A673 (cell line): ENCODE data around the gene SLC25A34.

ENCODE experiments used
- EZH2 ChIP-seq: fragments of 200-600 bp; sonication (generic); IDR thresholded peaks from 2 replicates; pipeline ENCODE4 v1.6.1; 2017; ENCODE audit warnings: borderline replicate concordance, low read depth, mild to moderate bottlenecking, mixed read lengths, antibody characterized with exemption, low read length; ENCODE audit not compliant: poor library complexity, severe bottlenecking
- TF ChIP-seq, protein P1 (sequence below): fragments of 300-800, 200-600 bp; sonication (generic); conservative IDR thresholded peaks from 2 replicates; pipeline ENCODE4 v1.5.1; 2017; ENCODE audit warnings: low read depth, mild to moderate bottlenecking, antibody characterized with exemption, low read length, moderate library complexity, mixed read lengths

GRCh38 chr1:15714406-15715136 is 21.5 kb upstream of the SLC25A34 start:
- no peak for TF ChIP-seq EZH2
- TF ChIP-seq, protein P1, sequence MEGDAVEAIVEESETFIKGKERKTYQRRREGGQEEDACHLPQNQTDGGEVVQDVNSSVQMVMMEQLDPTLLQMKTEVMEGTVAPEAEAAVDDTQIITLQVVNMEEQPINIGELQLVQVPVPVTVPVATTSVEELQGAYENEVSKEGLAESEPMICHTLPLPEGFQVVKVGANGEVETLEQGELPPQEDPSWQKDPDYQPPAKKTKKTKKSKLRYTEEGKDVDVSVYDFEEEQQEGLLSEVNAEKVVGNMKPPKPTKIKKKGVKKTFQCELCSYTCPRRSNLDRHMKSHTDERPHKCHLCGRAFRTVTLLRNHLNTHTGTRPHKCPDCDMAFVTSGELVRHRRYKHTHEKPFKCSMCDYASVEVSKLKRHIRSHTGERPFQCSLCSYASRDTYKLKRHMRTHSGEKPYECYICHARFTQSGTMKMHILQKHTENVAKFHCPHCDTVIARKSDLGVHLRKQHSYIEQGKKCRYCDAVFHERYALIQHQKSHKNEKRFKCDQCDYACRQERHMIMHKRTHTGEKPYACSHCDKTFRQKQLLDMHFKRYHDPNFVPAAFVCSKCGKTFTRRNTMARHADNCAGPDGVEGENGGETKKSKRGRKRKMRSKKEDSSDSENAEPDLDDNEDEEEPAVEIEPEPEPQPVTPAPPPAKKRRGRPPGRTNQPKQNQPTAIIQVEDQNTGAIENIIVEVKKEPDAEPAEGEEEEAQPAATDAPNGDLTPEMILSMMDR = no peak
